NCI-H345 treated with DMSO at 0.1 percent for 48 hours (cell line): ENCODE data around the gene PRKAR1B.
"Not testable (repeated sequence)": the region's sequence is repeated elsewhere in the genome, so short reads cannot be mapped to it uniquely, and the experiment has no call there.

Experiments used
- DNase-seq: peaks from one replicate; lab custom pipeline; 2025; ENCODE audit not compliant: unreplicated experiment; lab: John Stamatoyannopoulos, UW

The PRKAR1B gene

DNA sequence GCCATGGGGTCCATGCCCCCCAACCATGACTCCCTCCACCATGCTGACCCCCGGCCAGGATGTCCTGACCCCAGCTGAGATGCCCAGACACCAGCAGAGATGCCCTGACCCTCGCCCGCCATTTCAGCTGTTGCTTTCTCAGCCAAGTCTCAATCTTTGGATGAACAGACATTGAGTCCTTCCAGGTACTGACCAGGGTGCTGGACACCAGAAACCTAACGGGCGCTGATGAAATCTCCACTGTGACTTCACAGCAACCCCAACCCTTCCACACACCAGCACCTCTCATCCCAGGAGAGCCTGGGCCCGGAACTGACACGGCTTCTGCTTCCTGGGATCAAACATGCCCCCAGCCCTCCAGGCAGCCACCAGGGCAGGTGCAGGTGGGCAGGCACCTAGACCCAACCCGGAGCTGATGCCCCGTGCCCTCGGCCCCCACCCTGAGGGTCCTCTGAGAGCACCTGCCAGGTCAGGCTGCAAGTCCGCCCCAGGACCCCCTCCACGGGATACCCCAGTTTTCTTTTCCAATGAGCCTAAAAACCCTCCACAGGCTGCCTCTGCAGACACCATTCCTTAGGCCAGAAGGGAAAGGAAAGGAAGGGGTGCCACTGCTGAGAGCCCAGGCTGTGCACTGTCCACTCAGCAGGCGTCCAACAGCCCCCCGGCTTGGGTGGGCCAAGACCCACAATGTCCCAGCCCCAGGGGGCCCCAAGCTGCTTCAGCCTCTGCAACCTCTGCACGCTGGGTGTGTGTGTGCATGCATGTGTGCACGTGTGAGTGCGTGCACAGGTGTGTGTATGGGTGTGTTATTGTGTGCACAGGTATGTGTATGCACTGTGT, 164.1 kb downstream of the PRKAR1B start:
- DNase-seq, result no peak

- DNase-seq, result no peak
These were observed 164.8 kb downstream of the PRKAR1B start for GRCh38 chr7:562374-562675.

GRCh38 chr7:561631-562373, 165.3 kb downstream of the PRKAR1B start:
- DNase-seq, result no peak

GRCh38 chr7:560966-561630, 166.0 kb downstream of the PRKAR1B start:
- no peak for DNase-seq

DNA sequence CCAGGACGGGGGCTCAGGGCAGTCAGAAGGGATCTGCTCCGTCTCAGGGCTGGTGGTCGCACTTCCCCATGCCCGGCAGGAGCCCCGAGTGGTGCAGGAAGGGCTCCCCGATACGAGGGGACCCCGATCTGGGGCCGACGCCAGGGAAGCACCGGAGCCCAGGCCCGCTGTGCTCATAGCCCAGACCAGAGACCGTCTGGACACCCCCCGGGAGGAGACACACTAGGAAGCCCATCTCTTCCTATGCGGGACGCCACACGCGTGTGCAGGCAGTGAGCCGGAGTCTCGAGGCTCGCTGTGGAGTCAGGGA, 167.7 kb downstream of the PRKAR1B start:
- DNase-seq, result no peak

- no peak for DNase-seq
These were observed 169.6 kb downstream of the PRKAR1B start for GRCh38 chr7:557558-557881.

- DNase-seq, result no peak
These were observed 170.1 kb downstream of the PRKAR1B start for GRCh38 chr7:556837-557557.

GRCh38 chr7:556291-556826, 170.7 kb downstream of the PRKAR1B start:
- no peak for DNase-seq

- DNase-seq, result no peak
These were observed 171.4 kb downstream of the PRKAR1B start for GRCh38 chr7:555551-556160.

- DNase-seq, result no peak
These were observed 173.4 kb downstream of the PRKAR1B start for GRCh38 chr7:553636-554111.

- no peak for DNase-seq
These were observed 174.0 kb downstream of the PRKAR1B start for GRCh38 chr7:552868-553635.

- not testable (repeated sequence) for DNase-seq
These were observed 174.8 kb downstream of the PRKAR1B start for GRCh38 chr7:552151-552867.

DNA sequence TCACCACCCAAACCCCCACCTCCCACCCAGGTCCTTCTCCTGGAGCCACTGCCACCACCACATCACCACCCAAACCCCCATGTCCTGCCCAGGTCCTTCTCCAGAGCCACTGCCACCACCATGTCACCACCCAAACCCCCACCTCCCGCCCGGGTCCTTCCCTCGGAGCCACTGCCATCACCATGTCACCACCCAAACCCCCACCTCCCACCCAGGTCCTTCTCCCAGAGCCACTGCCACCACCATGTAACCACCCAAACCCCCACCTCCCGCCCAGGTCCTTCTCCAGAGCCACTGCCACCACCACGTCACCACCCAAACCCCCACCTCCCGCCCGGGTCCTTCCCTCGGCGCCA, 175.5 kb downstream of the PRKAR1B start:
- DNase-seq, result not testable (repeated sequence)

- no peak for DNase-seq
These were observed 176.0 kb downstream of the PRKAR1B start for GRCh38 chr7:550881-551614.

DNA sequence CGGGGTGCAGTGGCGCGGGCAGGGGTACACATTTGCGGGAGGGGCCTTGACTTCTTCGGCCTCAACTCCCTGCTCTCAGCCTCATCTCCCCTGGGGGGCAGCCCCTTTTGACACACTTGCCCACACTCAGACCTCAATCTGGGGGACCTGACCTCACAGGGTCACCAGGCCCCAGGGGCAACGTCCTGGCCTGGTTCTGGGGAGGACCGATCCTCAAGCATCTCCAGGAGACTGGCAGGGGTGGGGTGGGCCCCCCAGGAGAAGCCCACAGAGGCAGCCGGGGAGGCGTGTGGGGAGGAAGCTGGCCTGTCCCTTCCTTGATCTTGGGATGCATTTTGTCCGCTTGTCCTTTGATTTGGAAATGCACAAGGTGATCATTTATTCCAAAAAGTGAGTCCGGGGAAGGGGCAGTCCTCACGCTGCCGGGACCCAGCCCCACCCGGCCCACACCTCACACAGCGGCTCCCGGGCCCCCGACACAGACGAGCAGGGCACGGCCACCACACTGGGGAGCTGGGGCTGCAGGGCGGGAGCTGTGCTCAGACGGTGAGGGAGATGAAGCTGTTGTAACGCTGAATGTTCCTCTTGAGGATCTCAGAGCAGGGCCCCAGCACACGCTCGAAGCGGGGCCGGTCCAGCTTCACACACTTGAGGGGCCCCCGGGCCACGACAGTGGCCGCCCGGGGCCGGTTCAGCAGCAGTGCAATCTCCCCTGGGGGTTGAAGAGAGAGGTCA, 177.0 kb downstream of the PRKAR1B start:
- no peak for DNase-seq

DNA sequence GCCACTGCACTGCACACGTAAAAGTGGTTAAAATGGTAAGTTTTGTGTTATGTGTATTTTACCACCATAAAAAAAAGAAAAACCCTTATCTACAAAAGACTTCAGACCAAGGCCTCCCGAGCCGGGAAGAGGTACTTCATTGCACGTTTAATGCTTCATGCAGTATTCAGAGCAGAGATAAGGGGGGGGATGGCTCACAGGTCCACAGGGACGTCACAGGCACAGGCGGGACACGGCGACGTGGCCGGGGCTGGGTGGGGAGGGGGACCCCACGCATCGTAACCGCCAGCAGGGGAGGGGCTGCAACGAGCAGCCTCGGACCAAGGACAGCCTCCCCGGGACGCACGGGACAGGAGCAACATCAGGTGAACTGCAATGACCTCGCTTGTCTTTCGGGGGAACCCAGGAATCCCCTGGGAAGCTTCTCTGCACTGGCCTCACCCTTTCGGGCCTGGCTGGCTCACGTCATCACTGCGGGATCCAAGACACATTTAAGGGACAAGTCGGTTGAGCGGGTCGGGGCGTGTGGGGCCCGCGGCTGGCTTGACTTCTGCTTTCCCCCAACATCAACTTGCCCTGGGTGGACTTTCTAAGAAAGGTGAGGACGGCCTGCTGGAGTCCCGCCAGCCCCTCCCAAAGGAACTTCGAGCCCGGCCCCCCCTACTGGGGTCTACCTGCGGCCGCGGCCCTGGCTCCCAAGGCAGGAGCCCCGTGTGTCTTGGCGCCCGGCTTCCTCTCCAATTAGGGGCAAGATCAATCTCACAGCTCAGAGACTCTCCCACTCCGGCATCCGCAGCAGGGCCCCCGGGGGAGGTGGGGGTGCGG, 177.8 kb downstream of the PRKAR1B start:
- DNase-seq, result no peak

DNA sequence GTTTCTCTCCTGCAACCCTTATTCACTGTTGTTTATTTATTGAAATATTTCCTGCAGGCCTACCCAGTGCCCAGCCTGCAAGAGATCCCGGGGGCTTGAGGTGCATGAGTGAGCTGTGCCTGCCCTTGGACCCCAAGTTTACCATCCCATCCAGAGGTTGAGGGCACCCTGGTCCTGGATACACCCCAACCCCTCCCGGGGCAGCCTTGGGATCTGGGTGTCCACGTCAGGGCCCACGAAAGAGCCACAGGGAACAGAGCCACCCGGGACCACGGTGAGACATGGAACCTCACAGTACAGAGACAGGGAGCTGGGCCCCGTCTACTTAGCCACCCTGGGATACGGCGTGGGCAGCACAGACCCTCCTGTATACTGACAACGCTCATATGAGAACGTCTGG, 178.7 kb downstream of the PRKAR1B start:
- no peak for DNase-seq
